Measurements from ENCODE around the gene ANXA11.
"Not testable (repeated sequence)": the region's sequence is repeated elsewhere in the genome, so short reads cannot be mapped to it uniquely, and the experiment has no call there.

The ANXA11 gene

GRCh38 chr10:80236457-80236856, 31.1 kb upstream of the ANXA11 start:
- in situ Hi-C loops (cut with HindIII; ENCODE audit: low pct_ligation_motif_present, low sequenced_read_pairs); H3K27ac ChIP-seq; H3K27me3 ChIP-seq (replicated peaks); H3K36me3 ChIP-seq (replicated peaks); H3K4me3 ChIP-seq (ENCODE audit: low read depth, low read length); DNase-seq: not testable (repeated sequence)

- H3K27ac ChIP-seq; H3K27me3 ChIP-seq (replicated peaks); H3K4me3 ChIP-seq (ENCODE audit: low read depth, low read length); DNase-seq; H3K36me3 ChIP-seq (replicated peaks); in situ Hi-C loops (cut with HindIII; ENCODE audit: low pct_ligation_motif_present, low sequenced_read_pairs): not testable (repeated sequence)
Measured at GRCh38 chr10:80234331-80235235, 29.2 kb upstream of the ANXA11 start.

GRCh38 chr10:80233871-80234270, 28.5 kb upstream of the ANXA11 start:
- H3K36me3 ChIP-seq (replicated peaks); H3K27ac ChIP-seq; DNase-seq; H3K4me3 ChIP-seq (ENCODE audit: low read depth, low read length); H3K27me3 ChIP-seq (replicated peaks); in situ Hi-C loops (cut with HindIII; ENCODE audit: low pct_ligation_motif_present, low sequenced_read_pairs): not testable (repeated sequence)

GRCh38 chr10:80226723-80227122, 21.4 kb upstream of the ANXA11 start:
- H3K4me3 ChIP-seq (ENCODE audit: low read depth, low read length); H3K36me3 ChIP-seq (replicated peaks); H3K27me3 ChIP-seq (replicated peaks); in situ Hi-C loops (cut with HindIII; ENCODE audit: low pct_ligation_motif_present, low sequenced_read_pairs); H3K27ac ChIP-seq: not testable (repeated sequence)
- peak; percentile 41 for DNase-seq

GRCh38 chr10:80223031-80223419, 17.7 kb upstream of the ANXA11 start:
- H3K4me3 ChIP-seq (ENCODE audit: low read depth, low read length); in situ Hi-C loops (cut with HindIII; ENCODE audit: low pct_ligation_motif_present, low sequenced_read_pairs); H3K27me3 ChIP-seq (replicated peaks); H3K36me3 ChIP-seq (replicated peaks); H3K27ac ChIP-seq; DNase-seq: not testable (repeated sequence)

- H3K27ac ChIP-seq; H3K27me3 ChIP-seq (replicated peaks); DNase-seq; H3K36me3 ChIP-seq (replicated peaks); in situ Hi-C loops (cut with HindIII; ENCODE audit: low pct_ligation_motif_present, low sequenced_read_pairs); H3K4me3 ChIP-seq (ENCODE audit: low read depth, low read length): not testable (repeated sequence)
Measured at GRCh38 chr10:80218878-80219277, 13.5 kb upstream of the ANXA11 start.

- H3K36me3 ChIP-seq (replicated peaks); DNase-seq; H3K27ac ChIP-seq; H3K27me3 ChIP-seq (replicated peaks); H3K4me3 ChIP-seq (ENCODE audit: low read depth, low read length); in situ Hi-C loops (cut with HindIII; ENCODE audit: low pct_ligation_motif_present, low sequenced_read_pairs): not testable (repeated sequence)
Measured at GRCh38 chr10:80214368-80214982, 9.1 kb upstream of the ANXA11 start.

- H3K36me3 ChIP-seq (replicated peaks); in situ Hi-C loops (cut with HindIII; ENCODE audit: low pct_ligation_motif_present, low sequenced_read_pairs); DNase-seq; H3K27me3 ChIP-seq (replicated peaks); H3K27ac ChIP-seq; H3K4me3 ChIP-seq (ENCODE audit: low read depth, low read length): not testable (repeated sequence)
Measured at GRCh38 chr10:80212535-80213115, 7.3 kb upstream of the ANXA11 start.

GRCh38 chr10:80211786-80212185, 6.4 kb upstream of the ANXA11 start:
- no peak for DNase-seq
- no peaks in the 10 kb centered on the region for H3K27me3 ChIP-seq (replicated peaks)
- in situ Hi-C loops (cut with HindIII; ENCODE audit: low pct_ligation_motif_present, low sequenced_read_pairs), result no loop called here
- no peak for TF ChIP-seq CTCF (IDR thresholded peaks at IDR 0.05; ENCODE audit: low read depth, low read length, missing control alignments)
- no peak overlapping the region for H3K27ac ChIP-seq
- H3K4me3 ChIP-seq (ENCODE audit: low read depth, low read length), result no peak overlapping the region
- H3K36me3 ChIP-seq (replicated peaks), result no peaks in the 10 kb centered on the region

Measured in brain microvascular endothelial cell (primary cell).